MM.1S (cell line): ENCODE measurements around the gene IL22.
A peak's percentile ranks its signal among the peaks of the same experiment; 100 is the strongest.

Experiments used
- CTCF ChIP-seq: fragments of 300-600 bp; sonication (generic); IDR thresholded peaks from 2 replicates; pipeline ENCODE4 v1.5.1; 2016; ENCODE audit warnings: antibody characterized with exemption, low read length, mixed read lengths
- EZH2 ChIP-seq: fragments of 300-600 bp; sonication (generic); optimal IDR thresholded peaks from 2 replicates; pipeline ENCODE3; 2017; ENCODE audit warnings: low read depth, mild to moderate bottlenecking, antibody characterized with exemption, low read length, mixed read lengths
- EZH2phosphoT487 ChIP-seq: fragments of 300-600 bp; sonication (generic); IDR thresholded peaks from 2 replicates; pipeline ENCODE4 v1.6.1; 2018; ENCODE audit warnings: antibody characterized with exemption, low read length

GRCh38 chr12:68237078-68237477 is 16.3 kb downstream of the IL22 start:
- peak; percentile 25 for TF ChIP-seq CTCF
- no peak for TF ChIP-seq EZH2phosphoT487
- TF ChIP-seq EZH2: no peak
